CD14-positive monocyte (primary cell): ENCODE results near the gene MYO6. TPM values are rescaled to one million over a fixed set of nuclear protein-coding genes. Genes with fewer than 3 reads are reported as not detected.

Experiments used
- DNase-seq, 3 donors: peaks; one replicate each; pipeline ENCODE4 v3.0.0-alpha.2; 2011 to 2022
- H2AFZ ChIP-seq: 2 replicates; pipeline ENCODE4 v1.6.0; 2012; ENCODE audit warnings: mild to moderate bottlenecking, low read depth, low read length, inconsistent platforms; ENCODE audit not compliant: insufficient read depth, poor library complexity, severe bottlenecking
- H3K27ac ChIP-seq, 2 donors: 1 replicate in 1 of 2; 2 replicates in 1 of 2; pipeline ENCODE4 v1.5.1; 2012 to 2013; ENCODE audit warnings: low read length in 2 of 2, control low read depth in 1 of 2, inconsistent platforms in 1 of 2, low read depth in 1 of 2, mild to moderate bottlenecking in 1 of 2
- H3K27me3 ChIP-seq, 2 donors: one replicate each; pipeline versions ENCODE4 v1.6.0 to v1.6.1; 2011 to 2013; ENCODE audit warnings: low read length in 2 of 2; ENCODE audit not compliant: control insufficient read depth in 2 of 2, insufficient read depth in 2 of 2
- H3K36me3 ChIP-seq, 2 donors: replicated peaks in 1 of 2; 1 replicate in 1 of 2; 2 replicates in 1 of 2; pipeline versions ENCODE4 v1.5.1 to v1.6.1; 2012 to 2013; ENCODE audit warnings: low read length in 2 of 2, control low read depth in 1 of 2, inconsistent platforms in 1 of 2, mild to moderate bottlenecking in 1 of 2; ENCODE audit not compliant: insufficient read depth in 2 of 2, control insufficient read depth in 1 of 2
- H3K4me1 ChIP-seq, 2 donors: 1 replicate in 1 of 2; 2 replicates in 1 of 2; pipeline versions ENCODE4 v1.5.1 to v1.6.1; 2012 to 2013; ENCODE audit warnings: low read length in 2 of 2, control low read depth in 1 of 2, inconsistent platforms in 1 of 2, mild to moderate bottlenecking in 1 of 2, moderate library complexity in 1 of 2; ENCODE audit not compliant: insufficient read depth in 2 of 2, control insufficient read depth in 1 of 2
- H3K4me2 ChIP-seq: replicated peaks from 2 replicates; pipeline ENCODE3; 2012; ENCODE audit warnings: low read length, moderate library complexity, mild to moderate bottlenecking; ENCODE audit not compliant: poor library complexity, severe bottlenecking; ENCODE audit errors: extremely low read depth
- H3K4me3 ChIP-seq, 3 experiments: fragments of 200-600 bp in 1 of 3; sonication (generic) in 1 of 3; replicated peaks in 1 of 3; 1 replicate in 2 of 3; 2 replicates in 1 of 3; pipeline ENCODE4 v1.5.1; 2011 to 2013; ENCODE audit warnings: low read length in 3 of 3, mild to moderate bottlenecking in 3 of 3, control low read depth in 2 of 3, low read depth in 2 of 3, inconsistent platforms in 1 of 3, moderate library complexity in 1 of 3
- H3K79me2 ChIP-seq: 2 replicates; pipeline ENCODE4 v1.6.0; 2012; ENCODE audit warnings: mild to moderate bottlenecking, control low read depth, inconsistent platforms, low read length, moderate library complexity; ENCODE audit not compliant: insufficient read depth
- H3K9ac ChIP-seq: 2 replicates; pipeline ENCODE4 v1.6.0; 2017; ENCODE audit warnings: low read length, mild to moderate bottlenecking; ENCODE audit not compliant: insufficient read depth, poor library complexity, severe bottlenecking
- H3K9me3 ChIP-seq, 2 donors: replicated peaks in 1 of 2; 1 replicate in 1 of 2; 2 replicates in 1 of 2; pipeline versions ENCODE4 v1.5.1 to v1.6.1; 2012 to 2013; ENCODE audit warnings: low read length in 2 of 2, control low read depth in 1 of 2; ENCODE audit not compliant: control insufficient read depth in 1 of 2, insufficient read depth in 1 of 2
- H4K20me1 ChIP-seq: 2 replicates; pipeline ENCODE4 v1.6.0; 2012; ENCODE audit warnings: mild to moderate bottlenecking, low read length, control low read depth, moderate library complexity; ENCODE audit not compliant: insufficient read depth
- H3K27ac Mint-ChIP-seq, 7 donors: one replicate each; pipeline ENCODE4 v1.8.0; 2020; ENCODE audit warnings: mild to moderate bottlenecking in 7 of 7, mixed read lengths in 7 of 7, moderate library complexity in 6 of 7, inconsistent platforms in 2 of 7
- H3K27me3 Mint-ChIP-seq, 3 donors: one replicate each; pipeline ENCODE4 v1.8.0; 2021 to 2022; ENCODE audit warnings: low read depth in 3 of 3, mild to moderate bottlenecking in 3 of 3, mixed read lengths in 3 of 3, moderate library complexity in 3 of 3, inconsistent platforms in 1 of 3
- H3K36me3 Mint-ChIP-seq, 2 donors: one replicate each; pipeline ENCODE4 v1.8.0; 2020; ENCODE audit warnings: mixed read lengths in 2 of 2, inconsistent platforms in 1 of 2, mild to moderate bottlenecking in 1 of 2
- H3K4me1 Mint-ChIP-seq: one replicate; pipeline ENCODE4 v1.8.0; 2020; ENCODE audit warnings: mild to moderate bottlenecking, mixed read lengths
- H3K4me3 Mint-ChIP-seq, 2 donors: one replicate each; pipeline ENCODE4 v1.8.0; 2020; ENCODE audit warnings: mild to moderate bottlenecking in 2 of 2, mixed read lengths in 2 of 2, moderate library complexity in 1 of 2
- H3K9me3 Mint-ChIP-seq, 7 donors: one replicate each; pipeline ENCODE4 v1.8.0; 2020 to 2022; ENCODE audit warnings: mixed read lengths in 7 of 7, mild to moderate bottlenecking in 6 of 7, moderate library complexity in 6 of 7, inconsistent platforms in 2 of 7
- WGBS: methylation state at CpG from one replicate; pipeline ENCODE4 v1.1.5; 2013; ENCODE audit warnings: missing lambda C conversion rate; ENCODE audit not compliant: insufficient coverage; 5-methylcytosine and 5-hydroxymethylcytosine counted together
- intact Hi-C, 2 donors: fragments of 100-400 bp; cut with micrococcal nuclease; formaldehyde crosslinking; loops; one replicate each; pipeline versions ENCODE4 v1.15.0 to v1.15.1; 2023
- polyA plus RNA-seq, 3 donors: library from polyadenylated mRNA; depleted of rRNA in 1 of 3; unstranded in 2 of 3; stranded (reverse) in 1 of 3; fragments of 300-500 nt in 2 of 3; fragments of >200 nt in 1 of 3; fragmentation: Illumina TruSeq in 2 of 3; gene quantifications; 1 replicate in 2 of 3; 2 replicates in 1 of 3; pipeline ENCODE4 v1.2.3, GENCODE V29; 2012 to 2021
- TF ChIP-seq, protein P1 (sequence below): fragments of 200-600 bp; IDR thresholded peaks from one replicate; pipeline ENCODE4 v1.8.0; 2022; ENCODE audit warnings: antibody characterized with exemption, mild to moderate bottlenecking

The MYO6 gene
- polyA plus RNA-seq, 3 donors = not detected

DNA sequence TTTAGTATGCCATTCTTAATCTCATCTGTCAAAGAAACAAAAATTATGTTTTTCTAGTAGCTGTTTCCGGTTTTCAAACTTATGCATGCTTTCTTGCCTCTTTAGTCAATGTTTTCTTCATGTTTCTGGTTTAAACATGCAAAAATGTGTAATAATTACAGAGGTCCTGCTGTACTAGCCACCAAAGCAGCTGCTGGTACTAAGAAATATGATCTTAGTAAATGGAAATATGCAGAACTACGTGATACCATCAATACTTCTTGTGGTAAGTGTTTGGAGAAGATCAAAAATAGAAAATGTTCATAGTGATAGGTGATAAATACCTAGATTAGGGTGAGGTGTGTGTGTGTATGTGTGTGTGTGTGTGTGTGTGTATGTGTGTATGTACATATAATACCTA is 158.4 kb downstream of the MYO6 start:
- Histone ChIP-seq H3K9me3 (no peaks in the 10 kb centered on the region), H4K20me1 (no peaks in the 10 kb centered on the region), H3K27ac (no peak overlapping the region), H3K36me3 (no peaks in the 10 kb centered on the region), H3K27me3 (no peaks in the 10 kb centered on the region), H3K4me2 (no peak overlapping the region), H3K4me3 (no peak overlapping the region), H2AFZ (no peak overlapping the region), H3K4me1 (no peaks in the 10 kb centered on the region), H3K79me2 (no peaks in the 10 kb centered on the region), H3K9ac (no peak overlapping the region)
- Mint-ChIP-seq H3K27ac (no peak overlapping the region), H3K36me3 (no peaks in the 10 kb centered on the region), H3K9me3 (peaks cover 2 to 7% (median 5%) of the 10 kb centered on the region in 7 donors), H3K4me3 (no peak overlapping the region), H3K27me3 (peaks cover 0 to 2% (median 0%) of the 10 kb centered on the region in 3 donors), H3K4me1 (no peaks in the 10 kb centered on the region)
- WGBS = no CpG with 5 or more reads among the region's 2 CpGs
- intact Hi-C loops = no loop called here
- DNase-seq = no peak
- TF ChIP-seq, protein P1, sequence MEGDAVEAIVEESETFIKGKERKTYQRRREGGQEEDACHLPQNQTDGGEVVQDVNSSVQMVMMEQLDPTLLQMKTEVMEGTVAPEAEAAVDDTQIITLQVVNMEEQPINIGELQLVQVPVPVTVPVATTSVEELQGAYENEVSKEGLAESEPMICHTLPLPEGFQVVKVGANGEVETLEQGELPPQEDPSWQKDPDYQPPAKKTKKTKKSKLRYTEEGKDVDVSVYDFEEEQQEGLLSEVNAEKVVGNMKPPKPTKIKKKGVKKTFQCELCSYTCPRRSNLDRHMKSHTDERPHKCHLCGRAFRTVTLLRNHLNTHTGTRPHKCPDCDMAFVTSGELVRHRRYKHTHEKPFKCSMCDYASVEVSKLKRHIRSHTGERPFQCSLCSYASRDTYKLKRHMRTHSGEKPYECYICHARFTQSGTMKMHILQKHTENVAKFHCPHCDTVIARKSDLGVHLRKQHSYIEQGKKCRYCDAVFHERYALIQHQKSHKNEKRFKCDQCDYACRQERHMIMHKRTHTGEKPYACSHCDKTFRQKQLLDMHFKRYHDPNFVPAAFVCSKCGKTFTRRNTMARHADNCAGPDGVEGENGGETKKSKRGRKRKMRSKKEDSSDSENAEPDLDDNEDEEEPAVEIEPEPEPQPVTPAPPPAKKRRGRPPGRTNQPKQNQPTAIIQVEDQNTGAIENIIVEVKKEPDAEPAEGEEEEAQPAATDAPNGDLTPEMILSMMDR = no peak

DNA sequence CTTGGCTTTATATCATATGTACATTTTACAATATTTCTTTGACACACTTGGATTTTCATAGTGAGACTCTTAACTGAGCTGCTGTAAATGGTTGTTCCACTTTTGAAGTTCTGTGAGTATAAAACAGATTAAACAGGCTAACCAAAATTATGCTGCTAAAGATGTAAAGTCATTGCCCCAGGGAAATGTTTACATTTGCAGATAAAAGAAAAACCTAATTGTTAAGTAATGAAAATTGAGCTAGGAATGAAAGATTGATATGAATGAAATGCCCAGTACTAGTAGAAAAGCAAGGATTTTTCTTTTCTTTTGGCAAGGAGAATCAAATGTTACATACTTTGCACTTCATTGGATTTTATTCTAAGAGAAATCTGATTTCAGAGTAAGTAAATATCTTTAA is 164.0 kb downstream of the MYO6 start:
- Histone ChIP-seq H3K79me2 (no peaks in the 10 kb centered on the region), H4K20me1 (no peaks in the 10 kb centered on the region), H3K4me3 (no peak overlapping the region), H3K4me2 (no peak overlapping the region), H3K9me3 (no peaks in the 10 kb centered on the region), H3K9ac (no peak overlapping the region), H3K27me3 (no peaks in the 10 kb centered on the region), H3K36me3 (no peaks in the 10 kb centered on the region), H2AFZ (no peak overlapping the region), H3K27ac (no peak overlapping the region), H3K4me1 (no peaks in the 10 kb centered on the region)
- TF ChIP-seq, protein P1 = no peak
- no peaks in the 10 kb centered on the region for H3K36me3 Mint-ChIP-seq
- no peak overlapping the region for H3K4me3 Mint-ChIP-seq
- H3K27me3 Mint-ChIP-seq = peaks cover 0 to 2% (median 2%) of the 10 kb centered on the region in 3 donors
- no peaks in the 10 kb centered on the region for H3K4me1 Mint-ChIP-seq
- no peak for DNase-seq
- H3K9me3 Mint-ChIP-seq = no peaks in the 10 kb centered on the region
- no peak overlapping the region for H3K27ac Mint-ChIP-seq
- intact Hi-C loops = no loop called here
